Mammary epithelial cell (primary cell): ENCODE data around the gene RNF212.

Source experiments
- CTCF ChIP-seq, 2 donors: IDR thresholded peaks in 1 of 2; conservative IDR thresholded peaks in 1 of 2; 2 replicates each; pipeline ENCODE4 v1.5.1; 2011 to 2012; ENCODE audit warnings: inconsistent platforms in 2 of 2, low read length in 2 of 2, mild to moderate bottlenecking in 2 of 2, control low read depth in 1 of 2, low read depth in 1 of 2; ENCODE audit not compliant: insufficient read depth in 1 of 2; ENCODE audit errors: extremely low read depth in 1 of 2
- EZH2 ChIP-seq: IDR thresholded peaks from 2 replicates; pipeline ENCODE4 v1.6.1; 2012; ENCODE audit warnings: low read length, inconsistent platforms, borderline replicate concordance

GRCh38 chr4:1022739-1023066 lies 90.7 kb downstream of the RNF212 start:
- TF ChIP-seq CTCF (conservative IDR thresholded peaks at IDR 0.05 in 1 of 2, IDR thresholded peaks at IDR 0.05 in 1 of 2; ENCODE audit: extremely low read depth in 1 of 2, insufficient read depth in 1 of 2, low read depth in 1 of 2, low read length in 2 of 2): no peak
- TF ChIP-seq EZH2: no peak
